Upper lobe of right lung (tissue), 1 donor: ENCODE data around the gene ABHD3. TPM values are rescaled to one million over a fixed set of nuclear protein-coding genes. Genes with fewer than 3 reads are reported as not detected.

Experiments
- ATAC-seq: fragments of 200-7000 bp; cut with Tn5 transposase; one replicate; pipeline ENCODE4 v1.9.1; 2020; ENCODE audit warnings: mild to moderate bottlenecking, moderate library complexity
- DNase-seq: peaks from one replicate; pipeline ENCODE4 v3.0.0-alpha.2; 2020
- H3K27ac ChIP-seq: fragments of 200-600 bp; one replicate; pipeline ENCODE4 v1.8.0; 2022
- H3K27me3 ChIP-seq: fragments of 200-600 bp; one replicate; pipeline ENCODE4 v1.8.0; 2022; ENCODE audit warnings: mild to moderate bottlenecking
- H3K36me3 ChIP-seq: fragments of 200-600 bp; one replicate; pipeline ENCODE4 v1.8.0; 2022
- H3K4me1 ChIP-seq: fragments of 200-600 bp; one replicate; pipeline ENCODE4 v1.8.0; 2022
- H3K4me3 ChIP-seq: fragments of 200-600 bp; one replicate; pipeline ENCODE4 v1.8.0; 2022; ENCODE audit warnings: mild to moderate bottlenecking
- H3K9me3 ChIP-seq: fragments of 200-600 bp; one replicate; pipeline ENCODE4 v1.8.0; 2022
- intact Hi-C: fragments of 100-400 bp; cut with DNase I; formaldehyde crosslinking; loops from one replicate; pipeline ENCODE4 v1.11.0; 2022
- long read RNA-seq: library from polyadenylated mRNA; unstranded; transcript quantifications from one replicate; pipeline ENCODE4 v2.0.0, GENCODE V29; 2021
- total RNA-seq: library from RNA; stranded (reverse); fragmentation: NEBNext Ultra II Directional; extraction: Animal tissue kit (Norgen Biotek cat#: 25700); gene quantifications from one replicate; pipeline ENCODE4 v1.2.1, GENCODE V29; 2021
- TF ChIP-seq, protein P1 (sequence below): fragments of 200-600 bp; IDR thresholded peaks from one replicate; pipeline ENCODE4 v1.8.0; 2022; ENCODE audit warnings: antibody characterized with exemption
- donor health status: DM: no; HTN: yes; CAD: no; lungs with severe emphysema.

Gene ABHD3, protein sequence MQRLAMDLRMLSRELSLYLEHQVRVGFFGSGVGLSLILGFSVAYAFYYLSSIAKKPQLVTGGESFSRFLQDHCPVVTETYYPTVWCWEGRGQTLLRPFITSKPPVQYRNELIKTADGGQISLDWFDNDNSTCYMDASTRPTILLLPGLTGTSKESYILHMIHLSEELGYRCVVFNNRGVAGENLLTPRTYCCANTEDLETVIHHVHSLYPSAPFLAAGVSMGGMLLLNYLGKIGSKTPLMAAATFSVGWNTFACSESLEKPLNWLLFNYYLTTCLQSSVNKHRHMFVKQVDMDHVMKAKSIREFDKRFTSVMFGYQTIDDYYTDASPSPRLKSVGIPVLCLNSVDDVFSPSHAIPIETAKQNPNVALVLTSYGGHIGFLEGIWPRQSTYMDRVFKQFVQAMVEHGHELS
- total RNA-seq, result 23.8 TPM
- long read RNA-seq, transcript ABHD3-201 (9 exons, 2,064 nt), result major isoform, 25 of 50 reads
- long read RNA-seq, partial matches to known transcripts, result 5 of 50 reads
- long read RNA-seq, other reads (novel, unspliced or antisense), result 16 of 50 reads

DNA sequence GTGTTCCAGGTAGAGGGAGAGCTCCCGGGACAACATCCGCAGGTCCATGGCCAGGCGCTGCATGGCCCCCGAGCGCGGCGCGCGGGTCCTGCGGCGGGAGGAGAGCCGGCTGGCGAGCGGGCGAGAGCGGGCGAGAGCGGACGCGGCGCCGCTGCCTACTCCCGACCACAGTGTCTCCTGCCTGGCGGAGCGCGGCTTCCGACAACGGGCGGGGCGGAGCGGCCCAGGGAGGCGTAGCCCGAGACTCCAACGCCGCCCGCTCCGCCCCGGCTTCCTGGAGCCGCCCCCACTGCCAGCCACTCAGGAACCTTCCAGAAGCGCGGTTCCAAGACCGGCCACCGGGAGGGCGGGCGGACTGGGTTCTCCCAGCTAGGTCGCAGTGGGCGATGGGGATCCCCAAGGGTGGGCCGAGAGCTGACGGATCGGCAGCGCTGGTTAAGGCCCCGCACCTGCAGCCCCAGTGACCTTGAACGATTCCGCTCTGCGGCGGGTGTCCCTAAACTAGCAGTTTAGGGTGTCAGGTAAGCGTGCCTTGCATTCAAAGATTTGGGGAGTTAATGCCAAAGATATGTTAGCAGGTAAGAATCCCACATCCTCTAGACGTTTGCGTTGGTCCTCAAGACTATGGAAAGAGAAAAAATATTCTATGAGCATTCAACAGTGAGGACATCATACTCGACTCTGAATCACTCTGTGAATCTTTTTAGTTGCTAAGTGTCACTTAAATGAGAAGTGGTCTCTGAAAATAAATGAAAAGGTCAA, at the start of gene ABHD3:
TSS of gene ABHD3 (minus strand) at position 172 of the 762 bp plus-strand sequence. CDS start at position 63, 109 bp downstream.
- peak; percentile 98 for DNase-seq
- H3K27ac ChIP-seq, result peak within 1 kb of the TSS; percentile 91
- H3K27me3 ChIP-seq, result no peaks in the 10 kb centered on the region
- no peaks in the 10 kb centered on the region for H3K36me3 ChIP-seq
- H3K9me3 ChIP-seq, result no peaks in the 10 kb centered on the region
- intact Hi-C loops, result no loop called here
- ATAC-seq, result peak; percentile 99
- H3K4me1 ChIP-seq, result peaks cover 10% of the 10 kb centered on the region
- TF ChIP-seq, protein P1, sequence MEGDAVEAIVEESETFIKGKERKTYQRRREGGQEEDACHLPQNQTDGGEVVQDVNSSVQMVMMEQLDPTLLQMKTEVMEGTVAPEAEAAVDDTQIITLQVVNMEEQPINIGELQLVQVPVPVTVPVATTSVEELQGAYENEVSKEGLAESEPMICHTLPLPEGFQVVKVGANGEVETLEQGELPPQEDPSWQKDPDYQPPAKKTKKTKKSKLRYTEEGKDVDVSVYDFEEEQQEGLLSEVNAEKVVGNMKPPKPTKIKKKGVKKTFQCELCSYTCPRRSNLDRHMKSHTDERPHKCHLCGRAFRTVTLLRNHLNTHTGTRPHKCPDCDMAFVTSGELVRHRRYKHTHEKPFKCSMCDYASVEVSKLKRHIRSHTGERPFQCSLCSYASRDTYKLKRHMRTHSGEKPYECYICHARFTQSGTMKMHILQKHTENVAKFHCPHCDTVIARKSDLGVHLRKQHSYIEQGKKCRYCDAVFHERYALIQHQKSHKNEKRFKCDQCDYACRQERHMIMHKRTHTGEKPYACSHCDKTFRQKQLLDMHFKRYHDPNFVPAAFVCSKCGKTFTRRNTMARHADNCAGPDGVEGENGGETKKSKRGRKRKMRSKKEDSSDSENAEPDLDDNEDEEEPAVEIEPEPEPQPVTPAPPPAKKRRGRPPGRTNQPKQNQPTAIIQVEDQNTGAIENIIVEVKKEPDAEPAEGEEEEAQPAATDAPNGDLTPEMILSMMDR, result peak; percentile 55
- H3K4me3 ChIP-seq, result peak within 1 kb of the TSS; percentile 80

DNA sequence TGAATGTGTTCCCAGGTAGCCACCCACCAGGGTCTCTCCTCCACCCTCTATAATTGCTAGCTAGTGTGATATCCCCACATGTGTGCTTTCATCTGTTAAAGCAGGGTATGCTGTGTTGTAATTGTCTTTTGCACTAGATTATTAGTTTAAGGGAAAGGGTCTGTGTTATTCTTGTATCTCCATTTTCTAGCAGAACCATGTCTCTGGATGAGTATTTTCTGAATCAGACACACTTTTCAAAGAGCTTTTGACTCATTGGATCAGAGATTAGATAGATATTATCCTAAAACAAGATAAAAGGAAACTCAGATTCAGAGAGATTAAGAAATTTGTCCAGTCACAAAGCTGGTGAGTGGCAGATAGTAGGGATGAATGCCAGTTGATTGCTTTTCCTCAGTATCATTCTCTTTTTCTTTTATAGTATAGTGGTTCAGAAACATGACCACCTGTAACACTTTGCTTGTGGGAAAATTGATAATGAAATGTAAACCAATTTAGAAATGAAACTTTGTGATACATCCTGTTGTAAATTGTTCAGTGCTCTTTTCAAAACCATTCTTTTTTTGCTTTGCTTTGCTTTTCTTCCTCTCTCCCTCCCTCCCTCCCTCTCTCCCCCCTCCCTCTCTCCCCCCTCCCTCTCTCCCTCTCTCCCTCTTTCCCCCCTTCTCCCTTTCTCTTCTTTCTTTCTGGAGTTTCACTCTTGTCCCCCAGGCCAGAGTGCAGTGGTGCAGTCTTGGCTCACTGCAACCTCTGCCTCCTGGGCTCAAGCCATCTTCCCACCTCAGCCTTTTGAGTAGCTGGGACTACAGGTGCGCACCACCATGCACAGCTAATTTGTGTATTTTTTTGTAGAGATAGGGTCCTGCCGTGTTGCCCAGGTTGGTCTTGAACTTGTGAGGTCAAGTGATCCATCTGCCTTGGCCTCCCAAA, 43.5 kb upstream of the ABHD3 start:
- DNase-seq, result no peak
- Histone ChIP-seq H3K4me3 (no peak overlapping the region), H3K36me3 (no peaks in the 10 kb centered on the region), H3K4me1 (peaks cover 17% of the 10 kb centered on the region), H3K9me3 (no peaks in the 10 kb centered on the region), H3K27ac (no peak overlapping the region), H3K27me3 (no peaks in the 10 kb centered on the region)
- intact Hi-C loops, result no loop called here
- ATAC-seq, result no peak
- TF ChIP-seq, protein P1, result no peak

DNA sequence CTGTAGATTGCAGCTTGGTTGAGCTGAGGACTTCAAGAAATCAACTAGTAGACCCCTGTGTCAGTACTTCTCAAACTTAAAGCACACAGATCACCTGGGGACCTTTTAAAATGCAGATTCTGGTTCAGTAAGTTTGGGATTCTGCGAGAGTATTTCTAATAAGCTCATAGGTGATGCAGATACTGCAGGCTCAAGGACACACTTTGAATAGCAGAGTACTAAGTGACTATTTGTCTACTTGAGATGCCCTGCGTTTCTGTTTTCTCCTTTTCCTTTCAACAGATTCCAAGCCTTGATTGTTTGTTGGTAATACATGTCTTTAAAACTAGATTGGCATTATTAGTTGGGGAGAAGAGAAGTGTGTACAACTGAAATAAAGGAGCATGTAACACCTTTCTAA, 42.7 kb upstream of the ABHD3 start:
- Histone ChIP-seq H3K27ac (no peak overlapping the region), H3K9me3 (no peaks in the 10 kb centered on the region), H3K36me3 (no peaks in the 10 kb centered on the region), H3K4me3 (no peak overlapping the region), H3K27me3 (no peaks in the 10 kb centered on the region), H3K4me1 (peaks cover 21% of the 10 kb centered on the region)
- intact Hi-C loops, result no loop called here
- ATAC-seq (peak; percentile 45), DNase-seq (no peak)
- TF ChIP-seq, protein P1, result no peak

DNA sequence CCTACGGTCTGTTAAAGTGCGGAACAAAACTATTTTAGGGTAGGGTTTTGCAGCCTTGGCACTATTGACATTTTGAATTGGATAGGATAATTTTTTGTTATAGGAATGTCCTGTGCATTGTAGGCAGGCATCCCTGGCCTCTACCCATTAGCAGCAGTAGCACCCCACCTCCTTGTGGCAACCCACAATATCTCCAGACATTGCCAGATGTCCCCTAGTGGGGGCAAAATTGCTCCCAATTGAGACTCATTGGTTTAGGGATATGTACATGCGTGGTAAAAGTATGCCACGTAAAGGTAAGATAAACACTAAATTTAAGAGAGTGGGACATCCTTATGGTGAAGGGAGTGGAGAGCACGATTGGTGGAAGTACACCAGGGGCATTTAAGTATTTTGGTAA, 40.7 kb upstream of the ABHD3 start:
- Histone ChIP-seq H3K27me3 (no peaks in the 10 kb centered on the region), H3K9me3 (no peaks in the 10 kb centered on the region), H3K4me1 (peaks cover 24% of the 10 kb centered on the region), H3K27ac (no peak overlapping the region), H3K36me3 (no peaks in the 10 kb centered on the region), H3K4me3 (no peak overlapping the region)
- TF ChIP-seq, protein P1, result no peak
- DNase-seq (no peak), ATAC-seq (no peak)
- intact Hi-C loops, result no loop called here

DNA sequence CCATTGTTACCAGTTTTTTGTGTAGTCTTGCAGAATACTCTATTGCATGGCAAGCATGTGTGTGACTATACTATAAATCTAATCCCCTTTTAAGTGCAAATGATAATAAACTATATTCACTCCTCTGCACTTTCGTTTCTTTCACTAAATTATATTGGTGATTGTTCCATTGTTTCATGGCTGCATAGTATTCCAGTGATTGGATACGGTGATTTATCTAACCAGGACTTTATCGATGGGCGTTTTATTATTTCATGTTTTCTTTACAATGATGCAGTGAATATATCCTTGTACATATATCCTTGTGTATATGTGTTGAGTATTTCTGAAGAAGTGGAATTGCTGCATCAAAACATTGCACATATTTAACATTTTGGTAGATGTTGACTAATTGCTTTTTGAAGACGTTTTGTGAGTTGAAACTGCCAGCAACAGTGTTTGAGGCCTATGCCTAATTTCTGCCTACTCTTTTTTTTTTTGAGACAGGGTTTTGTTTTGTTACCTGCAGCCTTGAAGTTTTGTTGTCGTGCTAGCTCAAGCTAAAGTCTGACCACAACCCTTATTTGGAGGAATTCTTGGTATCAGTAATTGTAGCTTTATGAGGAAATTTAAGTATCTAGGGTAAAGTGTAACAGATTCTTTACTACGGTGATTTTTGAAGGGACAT, 38.7 kb upstream of the ABHD3 start:
- intact Hi-C loops, result no loop called here
- Histone ChIP-seq H3K36me3 (no peaks in the 10 kb centered on the region), H3K27me3 (no peaks in the 10 kb centered on the region), H3K4me3 (no peak overlapping the region), H3K4me1 (peaks cover 28% of the 10 kb centered on the region), H3K27ac (no peak overlapping the region), H3K9me3 (no peaks in the 10 kb centered on the region)
- DNase-seq (no peak), ATAC-seq (no peak)
- TF ChIP-seq, protein P1, result no peak
